Caco-2 (cell line): Measurements from ENCODE around the gene PLXNC1. TPM values are rescaled to one million over a fixed set of nuclear protein-coding genes. Genes with fewer than 3 reads are reported as not detected.

Source experiments
- BruUV-seq: library from RNA; stranded (reverse); fragments of 400-500 nt; replicated peaks from 2 replicates; lab custom pipeline; 2021; lab: Mats Ljungman, UMichigan
- CTCF ChIA-PET: fragments of 300-600 bp; sonication (Branson Sonifier 250); formaldehyde crosslinking; loops from one replicate; lab custom pipeline; 2022; ENCODE audit warnings: antibody characterized with exemption; lab: Charles Lee
- POLR2A ChIA-PET: fragments of 300-600 bp; sonication (Branson Sonifier 250); formaldehyde crosslinking; loops from one replicate; lab custom pipeline; 2022; ENCODE audit warnings: antibody characterized with exemption; lab: Charles Lee
- DNase-seq, 2 experiments: peaks; one replicate each; pipeline versions ENCODE4 v3.0.0 to v3.0.0-alpha.2; 2020 to 2022
- H3K27me3 ChIP-seq: replicated peaks from 2 replicates; pipeline ENCODE4 v1.6.0; 2011; ENCODE audit warnings: low read length; ENCODE audit not compliant: control insufficient read depth, insufficient read depth
- H3K36me3 ChIP-seq: 2 replicates; pipeline ENCODE4 v1.5.1; 2011; ENCODE audit warnings: low read length; ENCODE audit not compliant: control insufficient read depth, insufficient read depth
- H3K4me1 ChIP-seq: fragments of 250-450 bp; sonication (Bioruptor Pico); 2 replicates; pipeline ENCODE4 v1.5.1; 2020; ENCODE audit warnings: mild to moderate bottlenecking
- H3K4me3 ChIP-seq: 2 replicates; pipeline ENCODE4 v1.5.1; 2011; ENCODE audit warnings: low read depth, mild to moderate bottlenecking, control low read depth, low read length
- H3K9me3 ChIP-seq: fragments of 250-450 bp; sonication (Bioruptor Pico); 2 replicates; pipeline ENCODE4 v1.5.1; 2020; ENCODE audit warnings: mild to moderate bottlenecking, moderate library complexity
- H3K27ac Mint-ChIP-seq: one replicate; pipeline ENCODE4 v1.8.0; 2022; ENCODE audit warnings: mixed read lengths; ENCODE audit not compliant: unreplicated experiment
- H3K27me3 Mint-ChIP-seq: one replicate; pipeline ENCODE4 v1.8.0; 2022; ENCODE audit warnings: mixed read lengths; ENCODE audit not compliant: insufficient read depth, unreplicated experiment
- H3K36me3 Mint-ChIP-seq: one replicate; pipeline ENCODE4 v1.8.0; 2022; ENCODE audit warnings: mild to moderate bottlenecking, mixed read lengths; ENCODE audit not compliant: insufficient read depth, unreplicated experiment
- H3K4me1 Mint-ChIP-seq: one replicate; pipeline ENCODE4 v1.8.0; 2022; ENCODE audit warnings: low read depth, mixed read lengths; ENCODE audit not compliant: unreplicated experiment
- H3K4me3 Mint-ChIP-seq: one replicate; pipeline ENCODE4 v1.8.0; 2022; ENCODE audit warnings: mild to moderate bottlenecking, moderate library complexity, mixed read lengths; ENCODE audit not compliant: unreplicated experiment
- H3K9me3 Mint-ChIP-seq: one replicate; pipeline ENCODE4 v1.8.0; 2022; ENCODE audit warnings: mixed read lengths; ENCODE audit not compliant: unreplicated experiment
- CTCF ChIP-seq, 2 experiments: fragments of 200-600 bp in 1 of 2; IDR thresholded peaks; 1 replicate in 1 of 2; 2 replicates in 1 of 2; pipeline versions ENCODE4 v1.5.1 to v1.8.0; 2011 to 2022; ENCODE audit warnings: antibody characterized with exemption in 1 of 2, control low read depth in 1 of 2, inconsistent platforms in 1 of 2, low read depth in 1 of 2, low read length in 1 of 2, mild to moderate bottlenecking in 1 of 2, moderate library complexity in 1 of 2; ENCODE audit not compliant: insufficient read depth in 1 of 2, severe bottlenecking in 1 of 2, unreplicated experiment in 1 of 2
- intact Hi-C: fragments of 100-400 bp; cut with micrococcal nuclease; formaldehyde crosslinking; loops from one replicate; pipeline ENCODE4 v1.10.0; 2022; ENCODE audit not compliant: unreplicated experiment
- total RNA-seq: library from RNA; stranded (reverse); gene quantifications from 2 replicates; pipeline ENCODE4 v1.2.3, GENCODE V29; 2022

PLXNC1 gene
- total RNA-seq, 1 experiment from 2014 or later = 41.3 TPM

- Mint-ChIP-seq H3K4me1 (peaks cover 1% of the 10 kb centered on the region), H3K9me3 (no peaks in the 10 kb centered on the region), H3K27me3 (no peaks in the 10 kb centered on the region), H3K27ac (no peak overlapping the region), H3K4me3 (no peak overlapping the region), H3K36me3 (peaks cover 62% of the 10 kb centered on the region)
- intact Hi-C loops = no loop called here
- Histone ChIP-seq H3K27me3 (no peaks in the 10 kb centered on the region), H3K4me3 (no peak overlapping the region), H3K36me3 (no peaks in the 10 kb centered on the region), H3K4me1 (peaks cover 8% of the 10 kb centered on the region), H3K9me3 (no peaks in the 10 kb centered on the region)
- ChIA-PET POLR2A (no interaction called here), CTCF (no interaction called here)
- TF ChIP-seq CTCF (IDR thresholded peaks at IDR 0.05; ENCODE audit: insufficient read depth in 1 of 2, low read depth in 1 of 2, low read length in 1 of 2, severe bottlenecking in 1 of 2, unreplicated experiment in 1 of 2) = no peak
- DNase-seq = no peak
- no TSS peak for BruUV-seq
Measured at GRCh38 chr12:94261786-94262185, 113.4 kb downstream of the PLXNC1 start.

- peaks cover 62% of the 10 kb centered on the region for H3K36me3 Mint-ChIP-seq
- H3K4me3 Mint-ChIP-seq = no peak overlapping the region
- POLR2A ChIA-PET = no interaction called here
- H3K27ac Mint-ChIP-seq = no peak overlapping the region
- H3K9me3 Mint-ChIP-seq = no peaks in the 10 kb centered on the region
- no TSS peak for BruUV-seq
- H3K4me1 ChIP-seq = peaks cover 14% of the 10 kb centered on the region
- no peak for TF ChIP-seq CTCF (IDR thresholded peaks at IDR 0.05; ENCODE audit: insufficient read depth in 1 of 2, low read depth in 1 of 2, low read length in 1 of 2, severe bottlenecking in 1 of 2, unreplicated experiment in 1 of 2)
- H3K9me3 ChIP-seq = no peaks in the 10 kb centered on the region
- H3K4me1 Mint-ChIP-seq = peaks cover 7% of the 10 kb centered on the region
- CTCF ChIA-PET = no interaction called here
- no peaks in the 10 kb centered on the region for H3K36me3 ChIP-seq
- no peak overlapping the region for H3K4me3 ChIP-seq
- DNase-seq = no peak
- H3K27me3 Mint-ChIP-seq = no peaks in the 10 kb centered on the region
- intact Hi-C loops = no loop called here
- no peaks in the 10 kb centered on the region for H3K27me3 ChIP-seq
Measured at GRCh38 chr12:94262228-94263010, 114.0 kb downstream of the PLXNC1 start.

GRCh38 chr12:94263011-94263811 lies 114.8 kb downstream of the PLXNC1 start:
- H3K4me3 Mint-ChIP-seq = no peak overlapping the region
- no peaks in the 10 kb centered on the region for H3K9me3 Mint-ChIP-seq
- ChIA-PET CTCF (no interaction called here), POLR2A (no interaction called here)
- no peaks in the 10 kb centered on the region for H3K27me3 Mint-ChIP-seq
- TF ChIP-seq CTCF (IDR thresholded peaks at IDR 0.05; ENCODE audit: insufficient read depth in 1 of 2, low read depth in 1 of 2, low read length in 1 of 2, severe bottlenecking in 1 of 2, unreplicated experiment in 1 of 2) = no peak
- H3K27ac Mint-ChIP-seq = peak overlapping the region; percentile 55
- BruUV-seq = no TSS peak
- Histone ChIP-seq H3K36me3 (no peaks in the 10 kb centered on the region), H3K27me3 (no peaks in the 10 kb centered on the region), H3K4me1 (peaks cover 14% of the 10 kb centered on the region), H3K4me3 (no peak overlapping the region), H3K9me3 (no peaks in the 10 kb centered on the region)
- intact Hi-C loops = no loop called here
- no peak for DNase-seq
- peaks cover 65% of the 10 kb centered on the region for H3K36me3 Mint-ChIP-seq
- peaks cover 7% of the 10 kb centered on the region for H3K4me1 Mint-ChIP-seq
